Measurements from ENCODE around the gene RESP18. TPM values are rescaled to one million over a fixed set of nuclear protein-coding genes. Genes with fewer than 3 reads are reported as not detected.

Gene RESP18
- total RNA-seq, 1 experiment from 2014 or later, result not detected

- H3K27me3 ChIP-seq (replicated peaks; ENCODE audit: control insufficient read depth, insufficient read depth, low read length), result no peaks in the 10 kb centered on the region
- intact Hi-C loops (cut with micrococcal nuclease; ENCODE audit: unreplicated experiment), result loop anchor here (2.0 kb wide), 1 partner anchor 192 kb away; the partner anchor contains the start of gene NHEJ1
- H3K27ac Mint-ChIP-seq (ENCODE audit: unreplicated experiment), result no peak overlapping the region
Measured at GRCh38 chr2:219352448-219353023, 20.0 kb upstream of the RESP18 start.

GRCh38 chr2:219350710-219351221 lies 18.2 kb upstream of the RESP18 start:
- Mint-ChIP-seq H3K4me1 (ENCODE audit: low read depth, unreplicated experiment) (no peaks in the 10 kb centered on the region), H3K4me3 (ENCODE audit: unreplicated experiment) (no peak overlapping the region), H3K9me3 (ENCODE audit: unreplicated experiment) (no peaks in the 10 kb centered on the region), H3K27me3 (ENCODE audit: insufficient read depth, unreplicated experiment) (peaks cover 16% of the 10 kb centered on the region), H3K27ac (ENCODE audit: unreplicated experiment) (no peak overlapping the region), H3K36me3 (ENCODE audit: insufficient read depth, unreplicated experiment) (no peaks in the 10 kb centered on the region)
- no TSS peak for BruUV-seq (replicated peaks)
- no peaks in the 10 kb centered on the region for H3K36me3 ChIP-seq (ENCODE audit: control insufficient read depth, insufficient read depth, low read length)
- H3K4me3 ChIP-seq (ENCODE audit: low read depth, low read length), result no peak overlapping the region
- ChIA-PET CTCF (no interaction called here), POLR2A (no interaction called here)
- intact Hi-C loops (cut with micrococcal nuclease; ENCODE audit: unreplicated experiment), result no loop called here
- no peaks in the 10 kb centered on the region for H3K27me3 ChIP-seq (replicated peaks; ENCODE audit: control insufficient read depth, insufficient read depth, low read length)
- no peak for DNase-seq
- no peaks in the 10 kb centered on the region for H3K4me1 ChIP-seq
- H3K9me3 ChIP-seq, result no peaks in the 10 kb centered on the region
- TF ChIP-seq CTCF (IDR thresholded peaks at IDR 0.05; ENCODE audit: insufficient read depth in 1 of 2, low read depth in 1 of 2, low read length in 1 of 2, severe bottlenecking in 1 of 2, unreplicated experiment in 1 of 2), result no peak

More at GRCh38 chr2:219352448-219353023, 20.0 kb upstream of the RESP18 start:
- Histone ChIP-seq H3K9me3 (no peaks in the 10 kb centered on the region), H3K36me3 (ENCODE audit: control insufficient read depth, insufficient read depth, low read length) (no peaks in the 10 kb centered on the region), H3K4me1 (no peaks in the 10 kb centered on the region), H3K4me3 (ENCODE audit: low read depth, low read length) (no peak overlapping the region)
- POLR2A ChIA-PET, result no interaction called here
- Mint-ChIP-seq H3K27me3 (ENCODE audit: insufficient read depth, unreplicated experiment) (peaks cover 16% of the 10 kb centered on the region), H3K9me3 (ENCODE audit: unreplicated experiment) (no peaks in the 10 kb centered on the region), H3K36me3 (ENCODE audit: insufficient read depth, unreplicated experiment) (no peaks in the 10 kb centered on the region), H3K4me3 (ENCODE audit: unreplicated experiment) (no peak overlapping the region), H3K4me1 (ENCODE audit: low read depth, unreplicated experiment) (no peaks in the 10 kb centered on the region)
- no TSS peak for BruUV-seq (replicated peaks)
- DNase-seq, result peak; percentile 56 to 69
- peak; percentile 51 to 54 for TF ChIP-seq CTCF (IDR thresholded peaks at IDR 0.05; ENCODE audit: insufficient read depth in 1 of 2, low read depth in 1 of 2, low read length in 1 of 2, severe bottlenecking in 1 of 2, unreplicated experiment in 1 of 2)
- CTCF ChIA-PET, result interaction anchor here (1.4 kb wide), 1 partner anchor 58 kb away, joined by 6 read pairs; no protein-coding TSS in a partner anchor

- H3K4me3 Mint-ChIP-seq (ENCODE audit: unreplicated experiment), result no peak overlapping the region
- no peak overlapping the region for H3K4me3 ChIP-seq (ENCODE audit: low read depth, low read length)
- BruUV-seq (replicated peaks), result no TSS peak
- intact Hi-C loops (cut with micrococcal nuclease; ENCODE audit: unreplicated experiment), result no loop called here
- POLR2A ChIA-PET, result no interaction called here
- H3K9me3 ChIP-seq, result no peaks in the 10 kb centered on the region
- H3K9me3 Mint-ChIP-seq (ENCODE audit: unreplicated experiment), result no peaks in the 10 kb centered on the region
- no peak for TF ChIP-seq CTCF (IDR thresholded peaks at IDR 0.05; ENCODE audit: insufficient read depth in 1 of 2, low read depth in 1 of 2, low read length in 1 of 2, severe bottlenecking in 1 of 2, unreplicated experiment in 1 of 2)
- peaks cover 20% of the 10 kb centered on the region for H3K27me3 Mint-ChIP-seq (ENCODE audit: insufficient read depth, unreplicated experiment)
- H3K36me3 ChIP-seq (ENCODE audit: control insufficient read depth, insufficient read depth, low read length), result no peaks in the 10 kb centered on the region
- H3K27me3 ChIP-seq (replicated peaks; ENCODE audit: control insufficient read depth, insufficient read depth, low read length), result no peaks in the 10 kb centered on the region
- H3K4me1 Mint-ChIP-seq (ENCODE audit: low read depth, unreplicated experiment), result no peaks in the 10 kb centered on the region
- no peak for DNase-seq
- CTCF ChIA-PET, result no interaction called here
- no peaks in the 10 kb centered on the region for H3K36me3 Mint-ChIP-seq (ENCODE audit: insufficient read depth, unreplicated experiment)
- H3K27ac Mint-ChIP-seq (ENCODE audit: unreplicated experiment), result no peak overlapping the region
- H3K4me1 ChIP-seq, result no peaks in the 10 kb centered on the region
Measured at GRCh38 chr2:219350215-219350614, 17.7 kb upstream of the RESP18 start.
